Vagina (tissue), 2 donors: ENCODE results near the gene HBG2. TPM values are rescaled to one million over a fixed set of nuclear protein-coding genes. Genes with fewer than 3 reads are reported as not detected.
"Not testable (repeated sequence)": the region's sequence is repeated elsewhere in the genome, so short reads cannot be mapped to it uniquely, and the experiment has no call there.

Source experiments
- DNase-seq, 2 donors: peaks; one replicate each; pipeline ENCODE4 v3.0.0-alpha.2; 2017; ENCODE audit errors: extremely low spot score in 2 of 2
- H3K27ac ChIP-seq: fragments of 200-600 bp; sonication (generic); one replicate; pipeline ENCODE4 v1.5.1; 2019
- H3K27me3 ChIP-seq: fragments of 200-600 bp; sonication (generic); one replicate; pipeline ENCODE4 v1.5.1; 2019
- H3K36me3 ChIP-seq, 2 donors: fragments of 200-600 bp; sonication (generic); one replicate each; pipeline ENCODE4 v1.5.1; 2017 to 2019
- H3K4me1 ChIP-seq: fragments of 200-600 bp; sonication (generic); one replicate; pipeline ENCODE4 v1.5.1; 2019
- H3K4me3 ChIP-seq, 2 donors: fragments of 200-600 bp; sonication (generic); 1 replicate in 1 of 2; 2 replicates in 1 of 2; pipeline ENCODE4 v1.5.1; 2016 to 2019
- H3K9me3 ChIP-seq: fragments of 200-600 bp; sonication (generic); one replicate; pipeline ENCODE4 v1.5.1; 2019
- CTCF ChIP-seq, 3 experiments: fragments of 450-650 bp in 2 of 3; fragments of 200-600 bp in 1 of 3; sonication (generic) in 1 of 3; IDR thresholded peaks; one replicate each; pipeline ENCODE4 v1.5.1; 2017 to 2019; ENCODE audit warnings: antibody characterized with exemption in 3 of 3, mild to moderate bottlenecking in 2 of 3, moderate library complexity in 2 of 3
- POLR2A ChIP-seq, 2 donors: fragments of 450-650 bp; IDR thresholded peaks; one replicate each; pipeline ENCODE4 v1.6.1; 2017; ENCODE audit warnings: antibody characterized with exemption in 2 of 2, mild to moderate bottlenecking in 2 of 2, moderate library complexity in 2 of 2
- POLR2AphosphoS5 ChIP-seq, 2 donors: sonication (generic); formaldehyde crosslinking; IDR thresholded peaks; one replicate each; pipeline ENCODE4 v1.9.0; 2017; ENCODE audit warnings: antibody characterized with exemption in 2 of 2, mild to moderate bottlenecking in 2 of 2, low read depth in 1 of 2; ENCODE audit not compliant: insufficient read depth in 1 of 2
- intact Hi-C: fragments of 100-400 bp; cut with DNase I; formaldehyde crosslinking; loops from one replicate; pipeline ENCODE4 v1.15.1; 2023
- total RNA-seq: library from RNA; depleted of rRNA; stranded (reverse); fragments of >200 nt; gene quantifications from one replicate; pipeline ENCODE4 v1.2.3, GENCODE V29; 2016

HBG2 gene
- total RNA-seq, result not detected

GRCh38 chr11:5254646-5255413, at the start of gene HBG2:
TSS of gene HBG2 (minus strand) at chr11:5254781. CDS start at chr11:5254728, 53 bp downstream.
- H3K27ac ChIP-seq, H3K4me3 ChIP-seq, H3K9me3 ChIP-seq, H3K27me3 ChIP-seq, DNase-seq, H3K36me3 ChIP-seq, H3K4me1 ChIP-seq, intact Hi-C loops: not testable (repeated sequence)

GRCh38 chr11:5304046-5304445, 49.5 kb upstream of the HBG2 start:
- TF ChIP-seq CTCF (IDR thresholded peaks at IDR 0.05), result no peak
- TF ChIP-seq POLR2AphosphoS5 (IDR thresholded peaks at IDR 0.05; ENCODE audit: insufficient read depth in 1 of 2, low read depth in 1 of 2), result no peak
- no peak for TF ChIP-seq POLR2A (IDR thresholded peaks at IDR 0.05)
- Histone ChIP-seq H3K27ac (no peak overlapping the region), H3K9me3 (no peaks in the 10 kb centered on the region), H3K27me3 (no peaks in the 10 kb centered on the region), H3K36me3 (no peaks in the 10 kb centered on the region), H3K4me3 (no peak overlapping the region), H3K4me1 (no peaks in the 10 kb centered on the region)
- intact Hi-C loops, result no loop called here
- DNase-seq, result no peak

GRCh38 chr11:5303626-5304025, 49.0 kb upstream of the HBG2 start:
- H3K4me3 ChIP-seq, result no peak overlapping the region
- TF ChIP-seq CTCF (IDR thresholded peaks at IDR 0.05) (no peak), POLR2A (IDR thresholded peaks at IDR 0.05) (no peak), POLR2AphosphoS5 (IDR thresholded peaks at IDR 0.05; ENCODE audit: insufficient read depth in 1 of 2, low read depth in 1 of 2) (no peak)
- no peaks in the 10 kb centered on the region for H3K9me3 ChIP-seq
- H3K27ac ChIP-seq, result no peak overlapping the region
- H3K27me3 ChIP-seq, result no peaks in the 10 kb centered on the region
- H3K4me1 ChIP-seq, result no peaks in the 10 kb centered on the region
- intact Hi-C loops, result no loop called here
- DNase-seq, result no peak
- H3K36me3 ChIP-seq, result no peaks in the 10 kb centered on the region

GRCh38 chr11:5301846-5302245, 47.3 kb upstream of the HBG2 start, which contains the start of gene OR51B4:
TSS of gene OR51B4 (minus strand) at chr11:5301946. CDS start at chr11:5301946, 0 bp downstream.
- no peaks in the 10 kb centered on the region for H3K9me3 ChIP-seq
- no peak for DNase-seq
- no peak within 1 kb of the TSS for H3K27ac ChIP-seq
- H3K27me3 ChIP-seq, result no peaks in the 10 kb centered on the region
- intact Hi-C loops, result no loop called here
- no peak for TF ChIP-seq POLR2A (IDR thresholded peaks at IDR 0.05)
- TF ChIP-seq POLR2AphosphoS5 (IDR thresholded peaks at IDR 0.05; ENCODE audit: insufficient read depth in 1 of 2, low read depth in 1 of 2), result no peak
- TF ChIP-seq CTCF (IDR thresholded peaks at IDR 0.05), result no peak
- H3K4me1 ChIP-seq, result no peaks in the 10 kb centered on the region
- no peaks in the 10 kb centered on the region for H3K36me3 ChIP-seq
- no peak within 1 kb of the TSS for H3K4me3 ChIP-seq

GRCh38 chr11:5300251-5300650, 45.7 kb upstream of the HBG2 start:
- no peaks in the 10 kb centered on the region for H3K36me3 ChIP-seq
- intact Hi-C loops, result no loop called here
- H3K27ac ChIP-seq, result no peak overlapping the region
- no peaks in the 10 kb centered on the region for H3K4me1 ChIP-seq
- H3K4me3 ChIP-seq, result no peak overlapping the region
- no peaks in the 10 kb centered on the region for H3K9me3 ChIP-seq
- no peaks in the 10 kb centered on the region for H3K27me3 ChIP-seq
- DNase-seq, result no peak
- TF ChIP-seq POLR2A (IDR thresholded peaks at IDR 0.05) (no peak), CTCF (IDR thresholded peaks at IDR 0.05) (no peak), POLR2AphosphoS5 (IDR thresholded peaks at IDR 0.05; ENCODE audit: insufficient read depth in 1 of 2, low read depth in 1 of 2) (no peak)
